ENCODE measurements around the gene THOC1. TPM values are rescaled to one million over a fixed set of nuclear protein-coding genes. Genes with fewer than 3 reads are reported as not detected.

The THOC1 gene
- polyA plus RNA-seq, 1 donor, result 47.4 TPM

DNA sequence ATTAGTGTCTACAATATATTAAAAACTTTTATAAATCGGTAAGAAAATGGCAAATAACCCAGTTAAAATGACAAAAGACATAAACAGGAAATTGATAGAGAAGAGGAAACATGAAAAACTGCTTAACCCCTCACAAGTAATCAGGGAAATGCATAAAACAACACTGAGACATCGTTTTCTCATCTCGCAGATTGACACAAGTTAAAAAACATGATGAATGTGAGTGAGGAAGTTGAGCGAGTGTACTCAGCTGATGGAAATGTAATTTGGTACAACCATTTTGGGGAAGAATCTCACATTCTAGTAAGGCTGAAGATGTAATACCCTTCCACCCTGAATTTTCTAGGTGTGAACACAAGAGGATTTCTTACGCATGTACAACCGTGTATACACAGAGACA lies 18.0 kb upstream of the THOC1 start:
- no peak for DNase-seq (ENCODE audit: low read depth)

DNA sequence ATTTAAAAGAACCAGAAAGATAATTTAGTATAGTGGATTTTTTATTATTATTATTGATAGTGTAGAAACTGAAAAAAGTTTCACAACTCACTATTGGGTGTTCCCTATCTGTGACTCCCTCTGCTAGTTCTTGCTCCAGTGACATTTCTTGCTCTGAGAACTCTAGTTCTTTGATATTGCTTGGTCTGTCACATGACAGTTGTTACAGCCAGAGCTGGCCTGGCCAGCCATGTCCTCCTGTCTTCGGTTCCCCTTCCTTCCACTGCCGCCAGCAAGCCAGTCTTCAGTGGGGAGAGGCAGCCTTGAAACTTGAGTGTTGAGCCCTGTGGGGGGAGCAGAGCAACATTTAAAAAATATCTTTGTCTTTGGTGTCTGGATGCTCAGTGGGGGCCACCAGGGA lies 7.6 kb upstream of the THOC1 start:
- no peak for DNase-seq (ENCODE audit: low read depth)

DNA sequence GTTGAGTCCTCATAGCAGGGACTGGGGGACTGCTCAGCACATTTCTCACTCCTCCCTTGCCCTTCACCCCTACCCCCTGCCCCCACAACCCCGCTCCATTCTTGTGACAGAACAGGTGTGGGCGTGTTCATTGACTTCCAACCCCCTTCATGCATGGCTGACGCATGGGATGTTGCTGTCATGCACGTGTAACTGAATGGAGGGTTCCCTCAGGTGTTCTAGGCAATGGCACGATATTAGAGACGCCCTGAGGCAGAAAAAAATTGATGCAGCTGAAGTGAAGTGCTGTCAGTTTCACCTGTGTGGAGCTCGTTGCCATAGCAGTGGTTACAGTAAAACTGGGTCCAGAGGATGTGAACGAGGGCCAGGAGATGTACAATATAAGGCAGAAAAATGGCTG lies 6.5 kb upstream of the THOC1 start:
- no peak for DNase-seq (ENCODE audit: low read depth)

DNA sequence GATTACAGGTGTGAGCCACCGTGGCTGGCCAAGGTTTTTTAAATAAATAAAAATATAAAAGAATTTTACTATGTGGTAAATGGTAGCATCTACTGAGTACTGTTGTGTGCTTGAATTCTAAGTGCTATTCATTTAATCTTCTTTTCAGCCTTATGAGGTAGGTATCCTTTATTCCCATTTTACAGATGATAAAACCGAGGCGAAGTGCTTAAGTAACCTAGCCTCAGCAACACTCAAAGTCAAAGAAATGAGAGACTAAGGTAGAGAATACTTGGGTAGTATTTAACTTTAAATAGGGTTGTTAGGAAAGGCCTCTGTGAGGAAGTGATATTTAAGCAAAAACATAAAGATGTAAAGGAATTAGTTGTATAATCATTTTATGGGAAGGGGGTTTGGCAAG lies 5.7 kb upstream of the THOC1 start:
- no peak for DNase-seq (ENCODE audit: low read depth)

DNA sequence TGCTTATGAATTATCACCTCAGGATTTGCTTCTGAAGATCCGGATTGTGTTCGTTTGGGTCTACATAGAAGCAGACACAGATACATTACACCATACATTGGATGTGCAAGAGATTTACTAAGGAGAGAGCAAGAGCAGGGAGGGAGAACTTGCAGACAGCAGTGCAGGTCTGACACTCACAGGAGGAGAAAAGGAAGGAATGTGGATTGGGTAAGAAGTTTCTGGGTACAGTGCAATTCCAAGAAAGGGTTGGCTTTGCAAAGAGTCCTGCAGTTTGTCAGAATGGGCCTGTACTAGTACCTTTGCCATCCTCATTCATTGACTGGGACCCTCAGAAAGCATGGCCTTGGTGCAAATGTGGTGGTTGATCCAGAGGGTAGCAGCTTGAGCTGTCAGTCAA lies 4.8 kb upstream of the THOC1 start:
- no peak for DNase-seq (ENCODE audit: low read depth)

DNA sequence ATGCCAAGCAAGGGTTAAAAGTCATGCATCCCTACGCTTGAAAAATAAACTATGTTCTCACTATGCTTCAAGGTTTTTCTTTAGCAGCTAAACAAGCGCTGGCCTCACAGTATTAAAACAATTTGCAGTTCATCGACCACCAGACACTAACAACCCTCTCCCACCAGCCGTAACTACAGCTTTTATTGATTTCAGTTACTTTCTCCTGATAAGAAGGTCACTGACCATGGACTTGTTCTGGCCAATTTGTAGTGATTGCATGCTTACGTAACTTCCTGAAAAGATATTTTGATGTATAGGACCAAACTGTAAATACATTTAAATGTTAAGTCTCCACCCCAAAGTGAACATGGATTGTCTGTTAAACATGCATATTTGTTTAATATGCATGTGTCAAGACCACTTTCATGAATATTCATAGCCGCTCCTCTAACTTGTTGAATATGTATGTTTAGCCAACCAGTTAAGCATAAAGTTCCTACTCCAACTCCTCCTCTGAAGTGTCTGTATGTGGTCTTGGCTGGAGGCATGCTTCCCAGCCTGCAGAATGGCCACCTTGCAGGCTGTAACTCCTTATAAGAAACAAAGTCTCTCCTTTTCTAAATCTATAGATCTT lies 1.7 kb upstream of the THOC1 start:
- DNase-seq (ENCODE audit: low read depth), result no peak

DNA sequence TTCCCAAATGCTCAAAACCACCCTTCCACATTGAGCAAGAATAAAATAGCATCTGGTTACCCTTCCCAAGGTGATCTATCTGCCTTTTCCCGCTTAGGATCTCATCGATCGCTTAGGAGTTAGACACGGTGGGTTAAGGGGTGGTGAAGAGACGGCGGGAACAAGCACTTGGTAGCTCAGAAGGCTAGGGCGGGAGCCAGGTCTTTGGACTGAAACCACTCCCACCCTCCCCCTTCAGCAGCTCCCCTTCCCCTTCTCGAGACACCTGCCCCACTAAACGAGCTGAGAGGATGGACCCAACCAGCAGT lies 513 bp downstream of the THOC1 start:
- no peak for DNase-seq (ENCODE audit: low read depth)

DNA sequence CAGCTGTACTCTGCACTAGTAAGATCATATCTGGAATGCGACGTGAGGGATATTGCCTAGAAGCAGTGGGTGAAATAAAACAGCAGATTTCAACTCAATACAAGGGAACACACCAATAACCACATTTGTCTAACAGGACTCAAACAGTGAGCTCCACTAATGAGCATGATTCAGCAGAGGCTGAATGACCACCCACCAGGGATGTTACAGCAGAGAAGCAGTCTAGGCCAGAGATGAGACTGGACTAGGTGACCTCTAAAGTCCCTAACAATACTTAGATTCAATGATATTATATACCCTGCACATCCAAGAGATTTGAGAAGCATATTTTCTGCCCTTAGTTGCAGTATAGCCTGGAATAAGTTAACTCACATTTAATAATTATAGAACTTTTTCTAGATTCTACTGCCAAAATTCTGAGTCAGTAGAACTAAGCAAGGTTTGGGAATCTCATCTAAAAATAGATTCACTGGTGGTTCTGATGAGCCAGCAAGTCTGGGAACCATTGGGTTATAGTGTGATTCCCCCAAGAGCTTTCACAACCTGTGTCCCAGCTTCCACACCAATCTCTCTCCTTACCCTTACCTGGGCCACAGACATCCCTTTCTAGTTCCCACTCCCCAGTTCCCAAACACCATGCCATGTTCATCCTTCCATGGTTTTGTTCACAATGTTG lies 6.3 kb downstream of the THOC1 start:
- DNase-seq (ENCODE audit: low read depth), result no peak

DNA sequence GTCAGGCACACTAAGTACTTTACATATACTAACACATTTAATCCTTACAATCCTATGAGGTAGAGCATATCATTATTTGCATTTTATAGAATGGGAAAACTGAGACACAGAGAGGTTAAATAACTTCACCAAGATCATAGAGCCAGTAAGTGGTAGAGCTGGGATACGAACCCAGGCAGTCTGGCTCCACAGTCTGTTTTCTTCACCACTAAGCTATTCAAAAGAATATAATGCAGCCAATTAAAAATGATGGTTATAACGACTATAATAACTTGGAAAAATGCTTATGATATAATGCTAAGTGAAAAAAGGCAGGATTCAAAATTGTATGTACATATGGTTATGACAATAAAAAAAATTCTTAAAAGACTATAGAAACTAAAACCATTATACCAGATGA lies 7.3 kb downstream of the THOC1 start:
- DNase-seq (ENCODE audit: low read depth), result no peak

DNA sequence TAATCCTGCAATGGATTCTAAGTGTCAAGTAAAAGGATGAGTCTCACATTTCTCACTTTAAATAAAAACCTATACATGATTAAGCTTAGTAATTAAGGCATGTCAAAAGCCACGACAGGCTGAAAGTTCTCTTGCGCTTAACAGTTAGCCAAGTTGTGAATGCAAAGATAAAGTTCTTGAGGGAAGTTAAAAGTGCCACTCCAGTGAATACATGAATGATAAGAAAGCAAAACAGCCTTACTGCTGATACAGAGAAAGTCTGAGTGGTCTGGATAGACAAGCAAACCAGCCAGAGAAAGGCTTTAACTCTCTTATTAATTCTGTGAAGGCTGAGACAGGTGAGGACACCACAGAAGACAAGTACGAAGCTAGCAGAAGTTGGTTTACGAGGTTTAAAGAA lies 12.7 kb downstream of the THOC1 start:
- DNase-seq (ENCODE audit: low read depth), result no peak

DNA sequence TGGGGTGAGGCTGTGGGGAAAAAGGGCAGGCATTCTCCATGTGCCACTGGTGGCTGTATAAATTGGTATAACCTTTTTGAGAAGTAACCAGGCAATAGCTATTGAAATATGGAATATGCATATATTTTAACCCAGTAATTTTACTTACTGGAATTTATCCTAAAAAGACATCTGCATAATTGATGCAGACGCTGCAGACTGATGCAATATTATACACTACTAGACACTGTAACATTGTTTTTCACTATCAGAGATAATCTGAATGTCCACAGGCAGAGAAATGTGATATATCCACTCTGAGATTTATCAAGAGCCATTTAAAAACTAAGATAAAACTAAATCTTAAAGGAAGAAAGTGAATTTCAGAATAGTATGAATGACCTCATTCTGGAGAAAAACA lies 14.7 kb downstream of the THOC1 start:
- DNase-seq (ENCODE audit: low read depth), result no peak

DNA sequence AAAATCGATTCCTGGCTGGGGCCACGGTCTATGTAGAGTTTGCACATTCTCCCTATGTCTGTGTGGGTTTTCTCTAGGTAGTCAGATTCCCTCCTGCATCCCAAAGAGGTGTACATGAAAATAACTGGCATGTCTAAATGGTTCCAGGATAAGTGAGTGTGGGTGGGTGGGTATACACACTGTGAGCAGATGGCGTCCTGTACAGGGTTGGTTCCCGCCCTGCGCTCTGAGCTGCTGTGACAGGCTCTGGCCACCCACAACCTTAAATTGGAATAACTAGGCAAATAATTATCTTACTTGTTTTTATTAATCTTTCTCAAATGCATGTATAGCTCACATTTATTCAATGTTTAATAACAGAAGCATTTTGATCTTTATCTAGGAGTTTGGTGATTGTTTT lies 16.3 kb downstream of the THOC1 start:
- no peak for DNase-seq (ENCODE audit: low read depth)

DNA sequence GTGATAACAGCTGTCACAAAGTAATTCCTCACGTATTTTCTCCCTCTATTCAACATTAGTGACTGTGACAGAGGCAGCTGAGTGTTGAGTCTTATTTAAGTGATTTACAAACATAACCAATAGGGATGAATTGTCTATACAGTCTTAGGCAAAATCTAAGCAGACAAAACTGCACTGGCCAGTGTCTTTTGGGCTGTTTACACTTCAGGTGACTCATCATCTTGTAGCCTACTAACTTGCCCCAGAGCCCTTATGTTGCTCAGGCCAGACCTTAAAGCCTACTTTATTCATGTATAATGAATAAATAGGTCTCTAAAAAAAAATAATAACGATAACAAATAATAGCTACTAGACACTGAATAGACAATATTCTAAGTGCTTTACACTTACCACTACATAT lies 17.2 kb downstream of the THOC1 start:
- no peak for DNase-seq (ENCODE audit: low read depth)

DNA sequence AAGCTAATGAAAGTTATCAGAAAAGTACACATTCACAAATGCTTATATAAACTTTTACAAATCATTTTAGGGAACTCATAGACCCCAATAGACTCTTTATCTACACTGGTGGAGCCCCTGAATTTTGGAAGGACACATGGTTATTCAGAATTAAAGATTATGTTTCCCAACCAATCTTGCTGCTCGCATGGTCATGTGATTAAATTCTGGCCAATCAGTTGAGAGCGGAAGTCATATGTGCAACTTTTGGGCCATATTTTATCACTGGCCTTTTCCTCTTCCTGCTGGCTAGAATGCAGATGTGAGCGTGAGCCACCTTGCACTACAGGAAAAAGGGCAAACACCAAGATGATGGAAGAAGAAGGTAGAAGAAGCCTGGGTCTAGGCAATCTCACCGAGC lies 19.8 kb downstream of the THOC1 start:
- no peak for DNase-seq (ENCODE audit: low read depth)

DNA sequence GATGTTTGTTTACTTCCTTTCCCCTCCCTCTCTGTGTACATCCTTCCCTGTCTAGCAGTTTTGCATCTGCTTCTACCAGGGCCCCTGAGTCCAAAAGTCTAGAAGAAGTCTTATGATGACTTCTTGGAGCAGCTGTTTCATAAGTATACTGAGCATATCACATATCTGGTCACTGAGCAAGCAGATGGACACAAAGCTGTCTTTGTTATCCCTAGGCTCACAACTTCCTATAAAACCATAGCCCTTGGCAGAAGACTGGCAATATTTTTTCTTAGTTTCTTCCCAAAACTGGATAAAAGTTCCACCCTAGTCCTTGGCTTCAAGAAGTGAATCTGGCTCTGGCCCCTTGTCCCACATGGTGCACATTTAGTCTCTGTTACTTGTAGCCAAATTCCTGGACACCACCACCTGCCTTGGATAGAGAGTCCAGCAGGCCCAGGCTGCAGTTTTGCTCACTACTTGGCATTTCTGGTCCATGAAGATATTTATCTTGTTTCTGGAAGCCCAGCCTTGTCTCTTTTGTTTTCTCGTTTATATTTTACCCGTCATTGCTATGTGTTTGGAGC lies 22.5 kb downstream of the THOC1 start:
- no peak for DNase-seq (ENCODE audit: low read depth)

DNA sequence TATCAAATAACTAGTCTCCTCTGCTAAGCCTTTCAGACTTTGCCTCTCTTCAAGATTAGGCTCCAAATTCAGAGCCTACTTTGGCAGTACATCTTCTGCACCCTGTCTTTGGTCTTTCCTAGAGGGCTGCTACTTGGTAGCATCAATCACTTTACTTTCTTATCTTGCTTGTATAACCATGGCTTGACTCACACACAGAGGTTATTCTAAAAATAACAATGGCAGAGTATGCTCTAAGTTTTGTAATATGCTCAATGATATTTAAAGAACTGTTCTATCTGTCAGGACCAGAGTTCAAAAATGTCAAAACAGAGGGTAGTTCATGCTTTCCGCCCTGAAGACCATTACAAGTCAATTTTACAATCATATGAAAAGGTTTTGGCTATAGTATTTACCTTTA lies 27.7 kb downstream of the THOC1 start:
- DNase-seq (ENCODE audit: low read depth), result no peak

DNA sequence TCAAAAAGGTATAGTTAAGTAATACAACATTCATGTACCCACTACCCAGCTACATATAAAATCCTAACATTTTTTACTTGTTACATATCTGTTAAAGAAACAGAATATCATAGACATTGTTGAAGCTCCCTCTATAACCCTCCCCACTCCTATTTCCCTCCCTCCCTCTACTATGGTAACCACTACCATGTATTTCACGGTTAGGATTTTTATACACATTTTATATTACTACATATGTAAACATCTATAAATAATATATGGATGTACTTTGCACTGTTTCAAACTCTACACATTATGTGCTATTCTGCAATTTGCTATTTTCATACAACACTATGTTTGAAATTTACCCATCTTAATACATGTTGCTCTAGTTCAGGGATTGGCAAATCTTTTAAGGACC lies 36.3 kb downstream of the THOC1 start:
- no peak for DNase-seq (ENCODE audit: low read depth)

DNA sequence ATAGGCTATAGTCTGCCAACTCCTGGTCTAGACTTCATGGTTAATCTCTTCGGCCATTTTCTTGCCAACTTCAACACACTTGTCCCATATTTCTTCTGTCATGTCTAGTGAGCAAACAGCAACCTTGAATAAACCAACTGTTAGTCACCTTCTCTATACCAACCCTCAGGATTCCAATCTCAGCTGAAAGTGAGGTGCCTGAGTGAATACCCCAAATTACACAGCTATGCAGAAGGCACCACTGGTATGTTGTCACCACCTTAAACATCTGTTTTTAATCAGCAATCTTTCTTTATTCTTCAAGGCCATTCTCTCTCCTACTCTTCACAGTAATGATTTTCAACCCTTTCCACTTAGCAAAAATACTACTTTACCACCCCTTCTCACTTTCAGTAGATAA lies 39.3 kb downstream of the THOC1 start:
- DNase-seq (ENCODE audit: low read depth), result no peak

DNA sequence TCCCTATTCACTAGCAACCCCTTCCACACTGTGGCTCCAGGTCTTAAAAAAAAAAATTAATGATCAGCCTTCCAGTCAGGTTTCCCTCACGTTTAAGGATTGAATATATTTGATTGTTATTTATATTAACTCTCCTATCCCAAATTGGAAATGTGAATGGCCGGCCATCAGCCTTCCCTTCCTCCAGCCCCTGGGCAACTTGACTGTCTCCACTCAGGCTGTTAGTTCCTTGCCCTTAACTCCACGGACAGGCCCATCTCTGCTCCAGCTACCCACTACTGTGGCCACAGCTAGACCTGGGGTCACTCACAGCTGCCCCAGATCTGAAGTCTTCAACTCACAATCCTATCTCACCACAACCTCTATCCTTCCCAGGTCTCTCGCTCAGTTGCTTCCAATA lies 39.9 kb downstream of the THOC1 start:
- no peak for DNase-seq (ENCODE audit: low read depth)

DNA sequence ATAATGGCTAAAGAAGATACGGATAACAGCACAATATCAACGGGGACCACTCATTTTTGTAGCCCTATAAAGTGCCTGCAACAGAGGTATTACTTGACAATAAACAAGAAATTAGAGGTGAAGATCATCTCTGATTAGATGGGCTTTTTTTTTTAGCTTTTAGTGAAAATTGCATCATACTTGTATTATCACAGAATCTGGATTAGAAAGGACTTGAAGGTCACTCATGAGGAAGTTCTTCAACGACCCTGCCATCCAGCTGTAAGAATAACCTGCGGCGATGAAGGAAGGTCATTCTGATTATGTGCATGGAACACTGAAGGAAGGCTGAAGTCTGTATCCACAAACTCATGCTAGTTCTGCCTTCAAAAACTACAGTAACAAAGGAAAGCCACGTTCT lies 40.5 kb downstream of the THOC1 start:
- no peak for DNase-seq (ENCODE audit: low read depth)

DNA sequence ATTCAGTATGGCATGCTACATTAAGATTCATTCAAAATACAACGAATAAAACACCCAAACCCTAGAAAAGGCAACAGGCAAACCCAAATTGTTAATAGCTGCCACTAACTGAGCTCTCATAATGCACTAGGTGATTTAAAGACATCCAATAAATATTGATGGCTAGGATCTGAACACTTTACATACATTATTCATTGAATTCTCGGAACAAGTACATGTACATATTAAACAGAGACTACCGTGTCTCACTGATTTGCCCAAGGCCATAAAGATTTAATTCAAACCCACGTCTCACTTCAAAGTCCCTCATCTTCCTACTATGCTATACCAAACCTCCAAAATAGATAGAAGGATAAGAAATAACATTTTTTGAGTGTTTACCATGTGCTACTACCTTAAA lies 42.1 kb downstream of the THOC1 start:
- DNase-seq (ENCODE audit: low read depth), result no peak

DNA sequence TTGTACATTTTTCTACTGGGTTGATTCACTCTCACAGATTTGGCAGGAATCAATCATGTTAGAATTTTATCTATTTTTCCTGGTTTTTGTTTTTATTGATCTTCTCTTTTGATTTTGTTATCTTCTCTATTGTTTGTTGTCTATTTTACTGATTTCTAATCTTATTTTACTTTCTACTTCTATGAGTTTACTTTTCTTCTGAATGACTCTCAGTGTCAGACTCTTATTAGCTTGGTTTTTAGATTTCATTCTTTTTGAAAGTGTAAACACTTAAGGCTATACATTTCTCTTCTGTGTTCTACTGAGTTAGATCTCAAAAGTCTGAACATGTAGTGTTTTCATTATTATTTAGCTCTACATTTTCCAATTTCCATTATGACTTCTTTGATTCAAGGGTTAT lies 47.1 kb downstream of the THOC1 start:
- no peak for DNase-seq (ENCODE audit: low read depth)

DNA sequence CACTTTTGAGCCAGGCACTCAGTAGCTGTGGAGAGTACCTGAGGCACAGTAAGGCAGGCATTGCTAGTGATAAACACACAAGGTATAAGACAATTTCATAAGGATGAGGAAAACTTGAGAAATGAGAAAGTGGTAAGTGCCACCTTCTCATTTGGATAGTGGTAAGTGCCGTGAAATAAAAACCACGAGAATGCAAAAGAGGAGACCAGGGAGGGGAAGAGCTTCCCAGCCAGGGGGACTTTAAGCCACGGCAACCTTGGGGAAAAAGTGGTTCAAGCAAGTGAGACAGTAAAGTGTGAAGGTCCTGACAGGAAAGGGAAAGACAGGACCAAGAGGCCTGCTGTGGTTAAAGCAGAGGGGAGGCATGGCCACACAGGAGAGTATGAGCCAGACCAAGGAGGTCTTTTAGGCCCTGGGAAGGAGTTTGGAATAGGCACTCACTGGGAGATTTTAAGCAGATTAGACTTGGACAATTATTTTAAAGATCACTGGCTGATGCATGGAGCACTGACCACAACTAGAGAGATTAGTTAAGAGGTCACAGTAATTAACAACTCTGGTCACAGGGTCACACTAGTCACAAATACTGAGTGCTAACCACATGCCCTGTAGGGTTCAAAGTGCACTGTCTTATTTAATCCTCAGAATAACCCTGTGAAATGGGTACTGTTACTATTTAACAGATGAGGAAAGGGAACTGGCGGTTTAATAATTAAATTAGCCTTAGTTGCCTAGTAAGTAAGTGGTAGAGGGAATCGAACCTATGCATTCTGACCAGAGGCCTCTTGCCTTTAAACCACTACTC lies 50.1 kb downstream of the THOC1 start:
- no peak for DNase-seq (ENCODE audit: low read depth)
